Activated naive CD4-positive, alpha-beta T cell treated with anti-CD3 and anti-CD28 coated beads, Interleukin-2, amount 10 ng/mL, durations not matched to agents 7 days and 5 days (primary cell): ENCODE results near the gene ADARB2.

Experiments
- CTCF ChIA-PET: fragments of 350-600 bp; sonication (Branson Sonifier 250); formaldehyde crosslinking; loops from one replicate; lab custom pipeline; 2021; ENCODE audit warnings: antibody characterized with exemption; lab: Charles Lee
- DNase-seq: peaks from one replicate; pipeline ENCODE4 v3.0.0-alpha.2; 2020
- H3K27ac Mint-ChIP-seq: one replicate; pipeline ENCODE4 v1.8.0; 2021; ENCODE audit warnings: mild to moderate bottlenecking, moderate library complexity, mixed read lengths
- H3K27me3 Mint-ChIP-seq: one replicate; pipeline ENCODE4 v1.8.0; 2021; ENCODE audit warnings: mild to moderate bottlenecking, mixed read lengths
- H3K36me3 Mint-ChIP-seq: one replicate; pipeline ENCODE4 v1.8.0; 2021; ENCODE audit warnings: mixed read lengths
- H3K4me1 Mint-ChIP-seq: one replicate; pipeline ENCODE4 v1.8.0; 2021; ENCODE audit warnings: mixed read lengths
- H3K4me3 Mint-ChIP-seq: one replicate; pipeline ENCODE4 v1.8.0; 2021; ENCODE audit warnings: mild to moderate bottlenecking, moderate library complexity, mixed read lengths
- H3K9me3 Mint-ChIP-seq: one replicate; pipeline ENCODE4 v1.8.0; 2021; ENCODE audit warnings: mixed read lengths

The ADARB2 gene

GRCh38 chr10:1686491-1686749, 50.9 kb downstream of the ADARB2 start:
- no peaks in the 10 kb centered on the region for H3K9me3 Mint-ChIP-seq
- CTCF ChIA-PET, result interaction anchor here (0.6 kb wide), 1 partner anchor 22 kb away, joined by 3 read pairs; no protein-coding TSS in a partner anchor
- peaks cover 14% of the 10 kb centered on the region for H3K27me3 Mint-ChIP-seq
- no peak for DNase-seq
- H3K4me3 Mint-ChIP-seq, result no peak overlapping the region
- H3K4me1 Mint-ChIP-seq, result no peaks in the 10 kb centered on the region
- H3K27ac Mint-ChIP-seq, result no peak overlapping the region
- H3K36me3 Mint-ChIP-seq, result no peaks in the 10 kb centered on the region

- no peak for DNase-seq
- CTCF ChIA-PET, result no interaction called here
- no peak overlapping the region for H3K27ac Mint-ChIP-seq
- H3K27me3 Mint-ChIP-seq, result peaks cover 14% of the 10 kb centered on the region
- no peak overlapping the region for H3K4me3 Mint-ChIP-seq
- H3K9me3 Mint-ChIP-seq, result no peaks in the 10 kb centered on the region
- no peaks in the 10 kb centered on the region for H3K36me3 Mint-ChIP-seq
- no peaks in the 10 kb centered on the region for H3K4me1 Mint-ChIP-seq
Measured at GRCh38 chr10:1685699-1686490, 51.4 kb downstream of the ADARB2 start.

- H3K36me3 Mint-ChIP-seq, result no peaks in the 10 kb centered on the region
- DNase-seq, result no peak
- no peak overlapping the region for H3K4me3 Mint-ChIP-seq
- H3K27ac Mint-ChIP-seq, result no peak overlapping the region
- H3K9me3 Mint-ChIP-seq, result no peaks in the 10 kb centered on the region
- H3K4me1 Mint-ChIP-seq, result no peaks in the 10 kb centered on the region
- CTCF ChIA-PET, result no interaction called here
- H3K27me3 Mint-ChIP-seq, result peaks cover 10% of the 10 kb centered on the region
Measured at GRCh38 chr10:1684991-1685390, 52.3 kb downstream of the ADARB2 start.

GRCh38 chr10:1683649-1684048, 53.7 kb downstream of the ADARB2 start:
- CTCF ChIA-PET, result no interaction called here
- no peak for DNase-seq
- no peaks in the 10 kb centered on the region for H3K9me3 Mint-ChIP-seq
- H3K27ac Mint-ChIP-seq, result no peak overlapping the region
- H3K27me3 Mint-ChIP-seq, result peaks cover 4% of the 10 kb centered on the region
- no peaks in the 10 kb centered on the region for H3K4me1 Mint-ChIP-seq
- H3K4me3 Mint-ChIP-seq, result no peak overlapping the region
- H3K36me3 Mint-ChIP-seq, result no peaks in the 10 kb centered on the region

GRCh38 chr10:1679821-1680650, 57.3 kb downstream of the ADARB2 start:
- no peaks in the 10 kb centered on the region for H3K36me3 Mint-ChIP-seq
- no peaks in the 10 kb centered on the region for H3K4me1 Mint-ChIP-seq
- H3K27ac Mint-ChIP-seq, result no peak overlapping the region
- no peak overlapping the region for H3K4me3 Mint-ChIP-seq
- CTCF ChIA-PET, result no interaction called here
- no peak for DNase-seq
- peaks cover 3% of the 10 kb centered on the region for H3K27me3 Mint-ChIP-seq
- no peaks in the 10 kb centered on the region for H3K9me3 Mint-ChIP-seq

- H3K9me3 Mint-ChIP-seq, result no peaks in the 10 kb centered on the region
- H3K4me3 Mint-ChIP-seq, result no peak overlapping the region
- H3K4me1 Mint-ChIP-seq, result no peaks in the 10 kb centered on the region
- H3K36me3 Mint-ChIP-seq, result no peaks in the 10 kb centered on the region
- DNase-seq, result no peak
- CTCF ChIA-PET, result no interaction called here
- H3K27ac Mint-ChIP-seq, result no peak overlapping the region
- peaks cover 6% of the 10 kb centered on the region for H3K27me3 Mint-ChIP-seq
Measured at GRCh38 chr10:1678084-1678483, 59.2 kb downstream of the ADARB2 start.

- CTCF ChIA-PET, result no interaction called here
- no peak overlapping the region for H3K4me3 Mint-ChIP-seq
- no peaks in the 10 kb centered on the region for H3K4me1 Mint-ChIP-seq
- no peaks in the 10 kb centered on the region for H3K9me3 Mint-ChIP-seq
- no peaks in the 10 kb centered on the region for H3K36me3 Mint-ChIP-seq
- peaks cover 6% of the 10 kb centered on the region for H3K27me3 Mint-ChIP-seq
- DNase-seq, result no peak
- no peak overlapping the region for H3K27ac Mint-ChIP-seq
Measured at GRCh38 chr10:1677307-1677939, 59.9 kb downstream of the ADARB2 start.

GRCh38 chr10:1674501-1674900, 62.8 kb downstream of the ADARB2 start:
- peaks cover 6% of the 10 kb centered on the region for H3K27me3 Mint-ChIP-seq
- H3K36me3 Mint-ChIP-seq, result no peaks in the 10 kb centered on the region
- no peaks in the 10 kb centered on the region for H3K9me3 Mint-ChIP-seq
- no peak for DNase-seq
- H3K27ac Mint-ChIP-seq, result no peak overlapping the region
- CTCF ChIA-PET, result no interaction called here
- no peaks in the 10 kb centered on the region for H3K4me1 Mint-ChIP-seq
- no peak overlapping the region for H3K4me3 Mint-ChIP-seq

- no peaks in the 10 kb centered on the region for H3K36me3 Mint-ChIP-seq
- no peak overlapping the region for H3K27ac Mint-ChIP-seq
- H3K27me3 Mint-ChIP-seq, result peaks cover 6% of the 10 kb centered on the region
- no peak for DNase-seq
- H3K4me3 Mint-ChIP-seq, result no peak overlapping the region
- CTCF ChIA-PET, result no interaction called here
- H3K9me3 Mint-ChIP-seq, result no peaks in the 10 kb centered on the region
- no peaks in the 10 kb centered on the region for H3K4me1 Mint-ChIP-seq
Measured at GRCh38 chr10:1673568-1674345, 63.6 kb downstream of the ADARB2 start.

GRCh38 chr10:1672001-1672781, 65.1 kb downstream of the ADARB2 start:
- Mint-ChIP-seq H3K4me3 (no peak overlapping the region), H3K27me3 (peaks cover 6% of the 10 kb centered on the region), H3K4me1 (no peaks in the 10 kb centered on the region), H3K9me3 (no peaks in the 10 kb centered on the region), H3K36me3 (no peaks in the 10 kb centered on the region), H3K27ac (no peak overlapping the region)
- CTCF ChIA-PET, result no interaction called here
- DNase-seq, result no peak

- no peaks in the 10 kb centered on the region for H3K4me1 Mint-ChIP-seq
- H3K27ac Mint-ChIP-seq, result no peak overlapping the region
- CTCF ChIA-PET, result no interaction called here
- no peak for DNase-seq
- no peak overlapping the region for H3K4me3 Mint-ChIP-seq
- no peaks in the 10 kb centered on the region for H3K9me3 Mint-ChIP-seq
- peaks cover 6% of the 10 kb centered on the region for H3K27me3 Mint-ChIP-seq
- H3K36me3 Mint-ChIP-seq, result no peaks in the 10 kb centered on the region
Measured at GRCh38 chr10:1671366-1672000, 65.8 kb downstream of the ADARB2 start.

GRCh38 chr10:1670541-1671365, 66.6 kb downstream of the ADARB2 start:
- no peaks in the 10 kb centered on the region for H3K4me1 Mint-ChIP-seq
- peaks cover 6% of the 10 kb centered on the region for H3K27me3 Mint-ChIP-seq
- CTCF ChIA-PET, result no interaction called here
- H3K36me3 Mint-ChIP-seq, result no peaks in the 10 kb centered on the region
- DNase-seq, result no peak
- no peak overlapping the region for H3K27ac Mint-ChIP-seq
- no peak overlapping the region for H3K4me3 Mint-ChIP-seq
- H3K9me3 Mint-ChIP-seq, result no peaks in the 10 kb centered on the region
